Right ventricle myocardium superior (tissue), 1 donor: Measurements from ENCODE around the gene EIF3B. TPM values are rescaled to one million over a fixed set of nuclear protein-coding genes. Genes with fewer than 3 reads are reported as not detected.
"Not testable (repeated sequence)": the region's sequence is repeated elsewhere in the genome, so short reads cannot be mapped to it uniquely, and the experiment has no call there.

ENCODE experiments used
- ATAC-seq: fragments of 200-7000 bp; cut with Tn5 transposase; one replicate; pipeline ENCODE4 v1.9.1; 2020; ENCODE audit warnings: mild to moderate bottlenecking; ENCODE audit not compliant: poor library complexity
- DNase-seq: peaks from one replicate; pipeline ENCODE4 v3.0.0-alpha.2; 2020
- intact Hi-C: fragments of 100-400 bp; cut with DNase I; formaldehyde crosslinking; loops from one replicate; pipeline ENCODE4 v1.11.2; 2022
- total RNA-seq: library from RNA; stranded (reverse); fragmentation: NEBNext Ultra II Directional; extraction: Animal tissue kit (Norgen Biotek cat#: 25700); gene quantifications from one replicate; pipeline ENCODE4 v1.2.1, GENCODE V29; 2021
- donor health status: DM: no; HTN: yes; CAD: no; lungs with severe emphysema.

The EIF3B gene
- total RNA-seq, 1 donor from 2014 or later, result 68.0 TPM

DNA sequence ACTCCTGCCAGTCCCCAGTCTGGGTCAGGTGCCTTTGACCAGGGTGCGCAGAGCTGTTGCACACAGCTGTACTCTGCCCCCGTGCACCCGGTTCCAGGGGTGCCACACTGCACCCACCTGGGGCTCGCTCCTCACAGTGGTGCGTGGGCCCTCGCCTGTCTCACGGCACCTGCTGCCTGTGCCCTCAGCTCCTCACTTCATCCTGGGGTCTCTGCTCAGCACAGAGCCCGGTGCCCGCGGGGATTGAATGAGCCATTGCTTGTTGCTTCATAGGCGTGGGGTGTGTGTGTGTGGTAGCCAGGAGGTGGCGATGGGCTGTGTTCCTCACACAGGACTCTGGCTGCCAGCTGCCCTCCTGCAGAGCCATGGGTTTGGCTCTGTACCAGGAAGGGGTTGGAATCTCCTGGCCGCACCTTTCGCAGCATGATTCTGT, 18.5 kb downstream of the EIF3B start:
- intact Hi-C loops, result no loop called here
- DNase-seq (no peak), ATAC-seq (peak; percentile 56)

DNA sequence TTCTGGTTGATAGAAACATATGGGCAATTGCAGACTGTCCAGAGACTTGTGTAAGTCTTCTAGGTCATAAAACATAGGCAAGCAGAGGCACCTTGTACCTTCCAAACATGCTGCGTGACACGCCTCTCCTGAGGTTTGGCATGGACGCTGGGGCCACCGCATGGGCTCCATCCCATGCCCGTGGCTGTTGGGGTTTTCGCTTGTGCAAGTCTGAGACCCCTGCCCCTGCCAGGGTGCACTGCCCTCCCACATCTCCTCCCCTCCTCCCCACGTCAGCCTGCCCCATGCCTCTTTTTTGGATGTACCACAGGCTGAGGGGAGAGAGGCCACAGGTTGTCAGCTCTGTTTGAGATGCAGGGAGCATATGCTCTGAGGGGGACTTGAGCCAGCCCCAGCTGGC, 19.0 kb downstream of the EIF3B start:
- ATAC-seq (no peak), DNase-seq (no peak)
- intact Hi-C loops, result no loop called here

DNA sequence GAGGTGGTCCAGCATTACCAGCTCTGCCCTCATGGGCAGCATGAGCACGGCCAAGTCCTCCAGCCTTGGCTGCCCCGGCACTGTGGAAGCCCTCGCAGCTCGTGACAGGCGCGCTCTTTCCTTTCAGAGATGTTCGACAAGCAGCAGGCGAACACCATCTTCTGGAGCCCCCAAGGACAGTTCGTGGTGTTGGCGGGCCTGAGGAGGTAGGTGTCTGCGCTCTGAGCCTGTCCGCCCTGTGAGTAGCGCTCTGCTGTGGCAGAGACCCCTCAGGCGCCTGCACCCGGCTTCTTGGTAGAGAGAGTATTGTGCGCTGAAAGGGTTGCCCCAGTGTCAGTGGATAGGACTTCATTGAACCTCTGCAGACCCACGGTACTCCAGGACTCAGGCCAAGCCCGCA, 19.8 kb downstream of the EIF3B start:
- ATAC-seq, result no peak
- intact Hi-C loops, result no loop called here
- DNase-seq, result no peak

GRCh38 chr7:2374830-2375728, 20.5 kb downstream of the EIF3B start:
- ATAC-seq (no peak), DNase-seq (no peak)
- intact Hi-C loops, result no loop called here

GRCh38 chr7:2376351-2377154, 21.9 kb downstream of the EIF3B start:
- intact Hi-C loops, result no loop called here
- DNase-seq (no peak), ATAC-seq (peak; percentile 42)

- DNase-seq, ATAC-seq, intact Hi-C loops: not testable (repeated sequence)
These were observed 22.9 kb downstream of the EIF3B start for GRCh38 chr7:2377492-2377891.

GRCh38 chr7:2378125-2378524, 23.5 kb downstream of the EIF3B start:
- DNase-seq, intact Hi-C loops, ATAC-seq: not testable (repeated sequence)

GRCh38 chr7:2379161-2379560, 24.5 kb downstream of the EIF3B start:
- ATAC-seq (no peak), DNase-seq (no peak)
- intact Hi-C loops, result no loop called here

DNA sequence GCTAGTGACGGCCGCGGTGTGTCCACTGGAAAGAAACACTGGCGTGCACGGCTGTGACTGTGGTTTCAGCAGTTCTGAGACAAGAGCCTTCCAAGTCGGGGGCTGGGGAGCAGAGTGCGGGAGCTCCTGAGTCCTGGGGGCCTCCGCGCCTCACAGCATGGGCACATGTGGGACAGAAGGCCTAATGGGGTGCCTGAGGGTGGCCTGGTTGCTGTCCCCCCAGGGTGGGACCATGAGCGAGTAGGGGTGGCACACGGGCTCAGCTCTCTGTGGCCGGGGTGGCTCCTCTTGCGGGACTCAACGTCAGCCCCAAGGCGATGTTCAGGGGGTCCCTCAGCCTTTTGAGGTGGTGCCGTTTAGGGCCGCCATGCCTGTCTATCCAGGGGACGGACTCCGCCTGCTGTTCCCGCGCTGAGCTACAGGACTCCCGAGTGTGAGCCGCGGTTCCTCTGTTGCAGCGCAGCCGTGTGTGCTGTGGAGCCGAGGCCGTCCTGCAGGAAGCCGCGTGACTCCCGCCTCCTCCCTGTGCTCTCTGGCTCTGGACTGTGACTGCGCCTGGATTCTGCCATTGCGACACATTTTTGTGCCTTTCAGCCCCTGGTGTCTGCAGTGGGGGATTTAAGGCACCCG, 25.3 kb downstream of the EIF3B start:
- intact Hi-C loops, result no loop called here
- no peak for ATAC-seq

GRCh38 chr7:2380461-2380860, 25.8 kb downstream of the EIF3B start:
- DNase-seq (no peak), ATAC-seq (no peak)
- intact Hi-C loops, result no loop called here

More for the DNA sequence above, 25.3 kb downstream of the EIF3B start:
- DNase-seq, result no peak

GRCh38 chr7:2381227-2381626, 26.6 kb downstream of the EIF3B start:
- DNase-seq, result no peak
- intact Hi-C loops, result no loop called here
- no peak for ATAC-seq

- intact Hi-C loops, result no loop called here
- no peak for DNase-seq
- ATAC-seq, result no peak
These were observed 27.4 kb downstream of the EIF3B start for GRCh38 chr7:2381881-2382509.

DNA sequence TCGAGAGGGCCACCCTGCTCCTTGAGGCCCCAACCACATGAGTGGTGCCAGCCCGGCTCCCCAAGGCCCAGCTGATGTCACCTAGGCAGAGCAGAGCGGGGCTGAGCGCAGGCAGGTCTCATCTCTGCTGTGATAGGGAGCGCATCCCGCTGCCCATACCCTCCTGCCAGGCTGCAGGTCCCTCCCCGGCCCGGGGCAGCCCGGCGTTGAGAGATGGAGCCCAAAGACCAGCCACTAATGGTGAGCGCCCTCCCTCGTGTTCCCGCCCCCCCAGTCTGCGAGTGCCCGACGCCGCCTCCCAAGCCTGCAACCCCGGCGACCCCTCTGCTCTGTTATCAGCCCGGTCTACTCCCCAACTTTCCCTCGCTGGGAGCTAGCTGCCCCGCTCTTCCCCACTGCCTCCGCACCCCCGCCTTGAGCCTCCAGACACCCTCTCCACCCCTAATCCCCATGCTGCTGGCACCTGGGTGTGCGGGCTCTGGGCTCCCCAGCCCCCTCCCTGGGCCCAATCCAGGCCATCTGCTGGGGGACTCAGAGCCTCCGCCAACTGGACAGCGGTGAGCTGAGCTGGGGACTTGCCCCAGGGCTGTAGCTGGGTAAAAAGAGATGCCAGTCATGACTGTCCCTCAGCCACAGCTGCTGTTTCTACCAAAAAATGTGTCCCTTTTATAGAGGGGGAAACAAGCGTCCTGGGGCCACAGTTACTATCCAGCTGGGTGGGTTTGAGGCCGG, 29.1 kb downstream of the EIF3B start:
- intact Hi-C loops, result no loop called here
- no peak for DNase-seq
- no peak for ATAC-seq

- no peak for DNase-seq
- ATAC-seq, result no peak
- intact Hi-C loops, result no loop called here
These were observed 30.0 kb downstream of the EIF3B start for GRCh38 chr7:2384354-2385243.

GRCh38 chr7:2386122-2386521, 31.5 kb downstream of the EIF3B start:
- ATAC-seq, DNase-seq, intact Hi-C loops: not testable (repeated sequence)

- DNase-seq, result no peak
- intact Hi-C loops, result no loop called here
- ATAC-seq, result no peak
These were observed 32.5 kb downstream of the EIF3B start for GRCh38 chr7:2386964-2387669.
